LNCaP clone FGC (cell line): ENCODE data around the gene SIN3B.
A peak's percentile ranks its signal among the peaks of the same experiment; 100 is the strongest.

Experiments used
- DNase-seq: peaks from one replicate; pipeline ENCODE4 v3.0.0-alpha.2; 2011; ENCODE audit warnings: low read depth
- H3K4me3 ChIP-seq: 2 replicates; pipeline ENCODE4 v1.5.1; 2011; ENCODE audit warnings: mild to moderate bottlenecking, low read depth, low read length, control low read depth
- CTCF ChIP-seq: IDR thresholded peaks from 2 replicates; pipeline ENCODE4 v1.5.1; 2012; ENCODE audit warnings: mild to moderate bottlenecking; ENCODE audit not compliant: control insufficient read depth, insufficient read depth; ENCODE audit errors: extremely low read depth

Gene SIN3B

DNA sequence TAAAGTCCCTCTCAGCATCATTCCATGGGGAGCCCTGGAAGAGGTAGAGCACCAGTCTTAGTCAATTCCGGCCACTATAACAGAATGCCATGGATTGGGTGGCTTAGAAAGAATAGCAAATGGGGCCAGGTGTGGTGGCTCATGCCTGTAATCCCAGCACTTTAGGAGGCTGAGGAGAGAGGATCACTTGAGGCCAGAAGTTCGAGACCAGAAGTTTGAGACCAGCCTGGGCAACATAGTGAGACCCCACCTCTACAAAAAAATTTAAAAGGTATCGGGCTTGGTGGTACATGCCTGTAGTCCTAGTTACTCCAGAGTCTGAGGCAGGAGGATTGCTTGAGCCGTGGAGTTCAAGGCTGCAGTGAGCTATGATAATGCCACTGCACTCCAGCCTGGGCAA lies 25.0 kb upstream of the SIN3B start:
- H3K4me3 ChIP-seq = no peak overlapping the region
- no peak for TF ChIP-seq CTCF
- DNase-seq = no peak

- H3K4me3 ChIP-seq = no peak overlapping the region
- no peak for TF ChIP-seq CTCF
- no peak for DNase-seq
Observed at GRCh38 chr19:16807549-16808284, 21.5 kb upstream of the SIN3B start.

- no peak for TF ChIP-seq CTCF
- DNase-seq = no peak
- no peak overlapping the region for H3K4me3 ChIP-seq
Observed at GRCh38 chr19:16814526-16815100, 14.6 kb upstream of the SIN3B start.

DNA sequence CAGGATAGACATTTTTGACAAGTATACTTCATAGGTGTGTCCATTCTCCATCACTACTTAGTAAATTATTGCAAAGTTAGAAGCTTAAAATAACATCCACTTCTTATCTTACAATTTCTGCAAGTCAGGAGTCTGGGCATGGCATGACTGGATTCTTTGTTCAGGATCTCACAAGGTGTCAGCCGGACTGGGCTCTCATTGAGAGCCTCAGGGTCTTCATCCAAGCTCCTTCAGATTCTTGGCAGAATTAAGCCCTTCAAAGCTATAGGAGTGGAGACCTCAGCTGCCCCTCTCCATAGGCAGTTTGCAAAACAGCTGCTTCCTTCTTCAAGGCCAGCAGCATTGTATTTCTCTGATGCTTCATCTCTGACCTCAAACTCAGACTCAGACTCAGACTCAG lies 9.1 kb upstream of the SIN3B start:
- DNase-seq = no peak
- no peak for TF ChIP-seq CTCF
- no peak overlapping the region for H3K4me3 ChIP-seq

- no peak overlapping the region for H3K4me3 ChIP-seq
- no peak for DNase-seq
- no peak for TF ChIP-seq CTCF
Observed at GRCh38 chr19:16821081-16821480, 8.1 kb upstream of the SIN3B start.

GRCh38 chr19:16822648-16823047 lies 6.5 kb upstream of the SIN3B start:
- no peak overlapping the region for H3K4me3 ChIP-seq
- no peak for TF ChIP-seq CTCF
- DNase-seq = no peak

DNA sequence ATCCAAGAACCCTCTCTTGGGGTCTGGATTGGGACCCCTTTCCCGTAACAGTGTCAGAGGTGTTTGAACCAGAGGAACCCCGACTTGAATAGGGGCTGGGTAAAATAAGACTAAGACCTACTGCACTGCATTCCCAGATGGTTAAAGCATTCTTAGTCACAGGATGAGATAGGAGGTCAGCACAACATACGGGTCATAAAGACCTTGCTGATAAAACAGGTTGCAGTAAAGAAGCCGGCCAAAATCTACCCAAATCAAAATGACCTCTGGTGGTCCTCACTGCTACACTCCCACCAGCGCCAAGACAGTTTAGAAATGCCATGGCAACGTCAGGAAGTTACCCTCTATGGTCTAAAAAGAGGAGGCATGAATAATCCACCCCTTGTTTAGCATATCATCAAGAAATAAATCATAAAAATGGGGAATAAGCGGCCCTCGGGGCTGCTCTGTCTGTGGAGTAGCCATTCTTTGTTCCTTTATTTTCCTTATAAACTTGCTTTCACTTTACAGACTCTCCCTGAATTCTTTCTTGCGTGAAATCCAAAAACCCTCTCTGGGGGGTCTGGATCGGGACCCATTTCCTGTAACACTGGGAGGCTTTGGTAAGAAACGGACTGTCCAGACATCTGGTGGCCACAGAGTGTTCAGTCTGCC lies 4.4 kb upstream of the SIN3B start:
- no peak for TF ChIP-seq CTCF
- H3K4me3 ChIP-seq = peak overlapping the region; percentile 42
- DNase-seq = no peak
